Neuronal stem cell (in vitro differentiated cells): ENCODE data around the gene HOOK1.

Experiments used
- DNase-seq: peaks from one replicate; pipeline ENCODE4 v3.0.0-alpha.2; 2013; ENCODE audit warnings: low spot score
- H2AFZ ChIP-seq: one replicate; pipeline ENCODE4 v1.6.1; 2013; ENCODE audit warnings: mild to moderate bottlenecking, low read length, inconsistent platforms
- H2AK5ac ChIP-seq: 2 replicates; pipeline ENCODE4 v1.6.1; 2013; ENCODE audit warnings: low read depth, mild to moderate bottlenecking, inconsistent platforms, low read length, moderate library complexity, mixed read lengths
- H2BK120ac ChIP-seq: 2 replicates; pipeline ENCODE4 v1.6.1; 2013; ENCODE audit warnings: low read depth, mild to moderate bottlenecking, inconsistent platforms, low read length, moderate library complexity, mixed read lengths
- H2BK12ac ChIP-seq: one replicate; pipeline ENCODE4 v1.6.1; 2013; ENCODE audit warnings: low read length, inconsistent platforms
- H2BK15ac ChIP-seq: 2 replicates; pipeline ENCODE4 v1.6.1; 2013; ENCODE audit warnings: mild to moderate bottlenecking, low read length, inconsistent platforms, mixed read lengths
- H2BK5ac ChIP-seq: one replicate; pipeline ENCODE4 v1.6.1; 2013; ENCODE audit warnings: inconsistent platforms, mild to moderate bottlenecking, low read length, moderate library complexity
- H3K14ac ChIP-seq: one replicate; pipeline ENCODE4 v1.6.1; 2013; ENCODE audit warnings: low read length, inconsistent platforms
- H3K18ac ChIP-seq: 2 replicates; pipeline ENCODE4 v1.6.1; 2013; ENCODE audit warnings: low read length, inconsistent platforms
- H3K23ac ChIP-seq: 2 replicates; pipeline ENCODE4 v1.6.1; 2013; ENCODE audit warnings: low read depth, mild to moderate bottlenecking, mixed read lengths, low read length, inconsistent platforms; ENCODE audit not compliant: poor library complexity
- H3K27ac ChIP-seq: replicated peaks from 3 replicates; pipeline ENCODE4 v1.5.1; 2013; ENCODE audit warnings: low read length, inconsistent platforms
- H3K27me3 ChIP-seq, 3 experiments: 2 replicates each; pipeline ENCODE4 v1.6.1; 2013; ENCODE audit warnings: low read length in 3 of 3, mild to moderate bottlenecking in 2 of 3, inconsistent platforms in 1 of 3, low read depth in 1 of 3, mixed read lengths in 1 of 3, moderate library complexity in 1 of 3; ENCODE audit not compliant: control insufficient read depth in 3 of 3, insufficient read depth in 3 of 3
- H3K36me3 ChIP-seq, 2 donors: replicated peaks in 1 of 2; 2 replicates each; pipeline ENCODE4 v1.6.1; 2013; ENCODE audit warnings: low read length in 2 of 2; ENCODE audit not compliant: control insufficient read depth in 2 of 2, insufficient read depth in 2 of 2
- H3K4ac ChIP-seq: 2 replicates; pipeline ENCODE4 v1.6.1; 2013; ENCODE audit warnings: inconsistent platforms, mild to moderate bottlenecking, low read length, moderate library complexity
- H3K4me1 ChIP-seq, 2 donors: 1 replicate in 1 of 2; 2 replicates in 1 of 2; pipeline ENCODE4 v1.6.1; 2013; ENCODE audit warnings: low read length in 2 of 2, low read depth in 1 of 2; ENCODE audit not compliant: control insufficient read depth in 2 of 2, insufficient read depth in 1 of 2
- H3K4me2 ChIP-seq: one replicate; pipeline ENCODE4 v1.6.1; 2013; ENCODE audit warnings: mild to moderate bottlenecking, low read length, inconsistent platforms; ENCODE audit not compliant: insufficient read depth, poor library complexity, severe bottlenecking
- H3K4me3 ChIP-seq, 2 donors: 2 replicates each; pipeline ENCODE4 v1.5.1; 2013; ENCODE audit warnings: low read length in 2 of 2, mild to moderate bottlenecking in 2 of 2, inconsistent platforms in 1 of 2, moderate library complexity in 1 of 2
- H3K79me1 ChIP-seq: one replicate; pipeline ENCODE4 v1.6.1; 2013; ENCODE audit warnings: low read depth, mild to moderate bottlenecking, inconsistent platforms, low read length, moderate library complexity
- H3K9ac ChIP-seq: one replicate; pipeline ENCODE4 v1.6.1; 2013; ENCODE audit warnings: mild to moderate bottlenecking, low read depth, low read length, inconsistent platforms; ENCODE audit not compliant: poor library complexity
- H3K9me3 ChIP-seq, 2 donors: replicated peaks in 1 of 2; 2 replicates each; pipeline versions ENCODE3 to v1.6.1; 2013; ENCODE audit warnings: low read length in 2 of 2, mild to moderate bottlenecking in 2 of 2, inconsistent platforms in 1 of 2, low read depth in 1 of 2, mixed read lengths in 1 of 2, moderate library complexity in 1 of 2; ENCODE audit not compliant: control insufficient read depth in 2 of 2, insufficient read depth in 1 of 2
- H4K8ac ChIP-seq: one replicate; pipeline ENCODE4 v1.6.1; 2013; ENCODE audit warnings: low read depth, mild to moderate bottlenecking, inconsistent platforms, low read length, moderate library complexity
- H4K91ac ChIP-seq: one replicate; pipeline ENCODE4 v1.6.1; 2013; ENCODE audit warnings: low read length, low read depth, mild to moderate bottlenecking, inconsistent platforms; ENCODE audit not compliant: poor library complexity
- WGBS, 2 donors: extraction: QIAGEN DNeasy Blood & Tissue Kit; methylation state at CpG; one replicate each; pipeline ENCODE4 v1.1.7; 2013; ENCODE audit warnings: missing lambda C conversion rate in 2 of 2, mixed read lengths in 1 of 2; ENCODE audit not compliant: insufficient read length in 2 of 2, insufficient replicate concordance in 1 of 2; ENCODE audit errors: extremely low coverage in 2 of 2; 5-methylcytosine and 5-hydroxymethylcytosine counted together

HOOK1 gene

DNA sequence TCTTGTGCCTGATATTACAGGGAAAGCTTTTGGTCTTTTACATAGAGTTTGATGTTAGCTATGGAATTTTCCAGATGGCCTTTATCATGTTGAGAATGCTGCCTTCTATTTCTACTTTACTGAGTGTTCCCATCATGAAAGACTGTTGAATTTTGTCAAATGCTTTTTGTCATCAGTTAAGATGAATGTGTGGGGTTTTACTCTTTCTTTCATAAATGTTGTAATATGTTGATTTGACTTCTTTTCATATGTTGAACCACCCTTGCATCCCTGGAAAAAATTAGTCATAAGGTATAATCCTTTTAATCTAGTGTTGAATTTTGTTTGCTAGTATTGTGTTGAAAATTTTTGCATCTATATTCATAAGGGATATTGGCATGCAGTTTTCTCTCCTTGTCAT is 16.1 kb upstream of the HOOK1 start:
- no peak overlapping the region for H3K4me2 ChIP-seq
- H2AK5ac ChIP-seq, result no peak overlapping the region
- H3K18ac ChIP-seq, result no peak overlapping the region
- DNase-seq, result no peak
- H2AFZ ChIP-seq, result no peak overlapping the region
- H3K79me1 ChIP-seq, result no peaks in the 10 kb centered on the region
- no peak overlapping the region for H2BK15ac ChIP-seq
- no peak overlapping the region for H2BK120ac ChIP-seq
- H3K4me3 ChIP-seq, result no peak overlapping the region
- no peak overlapping the region for H3K9ac ChIP-seq
- no peak overlapping the region for H2BK12ac ChIP-seq
- no peak overlapping the region for H2BK5ac ChIP-seq
- H3K27me3 ChIP-seq, result peaks cover 0 to 3% (median 0%) of the 10 kb centered on the region in 3 experiments
- no peaks in the 10 kb centered on the region for H3K4me1 ChIP-seq
- no peak overlapping the region for H4K91ac ChIP-seq
- H4K8ac ChIP-seq, result no peak overlapping the region
- no peaks in the 10 kb centered on the region for H3K36me3 ChIP-seq
- no peak overlapping the region for H3K27ac ChIP-seq
- no peak overlapping the region for H3K23ac ChIP-seq
- no peak overlapping the region for H3K4ac ChIP-seq
- H3K14ac ChIP-seq, result no peak overlapping the region
- H3K9me3 ChIP-seq, result peaks cover 0 to 2% of the 10 kb centered on the region in 2 donors

DNA sequence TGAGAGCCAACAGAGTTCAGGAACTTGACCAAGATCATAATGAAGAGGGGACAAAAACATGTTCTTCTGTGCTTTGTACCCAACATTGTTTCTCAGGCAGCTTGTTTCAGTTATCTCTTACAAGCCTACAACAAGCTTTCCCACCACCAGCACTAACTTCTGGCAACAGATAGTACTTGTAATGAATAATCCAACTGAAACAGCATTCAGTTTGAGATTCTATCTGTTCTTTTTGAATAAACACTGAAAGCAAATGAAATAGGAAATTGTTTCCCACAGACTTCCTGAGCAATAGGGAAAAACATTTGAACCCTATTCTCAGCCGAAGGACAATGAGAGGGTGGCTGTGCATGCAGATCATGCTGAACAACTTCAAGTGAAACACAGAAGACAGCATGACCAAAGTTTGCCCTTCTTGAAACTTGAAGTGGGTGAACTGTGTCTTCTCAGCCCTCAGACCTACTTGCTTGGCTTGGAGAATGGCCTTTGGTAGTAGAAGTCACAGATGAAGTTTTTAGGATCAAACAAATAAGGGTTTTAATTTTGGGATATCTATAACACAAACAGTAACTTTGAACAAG is 11.2 kb upstream of the HOOK1 start:
- WGBS, 2 donors, result no CpG with 5 or more reads among the region's 1 CpG
- Histone ChIP-seq H3K4me3 (no peak overlapping the region), H2BK15ac (no peak overlapping the region), H3K9ac (no peak overlapping the region), H3K4ac (no peak overlapping the region), H2AFZ (no peak overlapping the region), H3K4me2 (no peak overlapping the region), H3K36me3 (no peaks in the 10 kb centered on the region), H3K4me1 (no peaks in the 10 kb centered on the region), H2BK120ac (no peak overlapping the region), H4K8ac (no peak overlapping the region), H2BK12ac (no peak overlapping the region), H3K14ac (no peak overlapping the region), H3K27ac (no peak overlapping the region), H3K9me3 (no peaks in the 10 kb centered on the region), H3K27me3 (peaks cover 0 to 2% (median 0%) of the 10 kb centered on the region in 3 experiments), H2BK5ac (no peak overlapping the region), H3K79me1 (no peaks in the 10 kb centered on the region), H4K91ac (no peak overlapping the region), H2AK5ac (no peak overlapping the region), H3K18ac (no peak overlapping the region), H3K23ac (no peak overlapping the region)
- DNase-seq, result no peak

- H2BK120ac ChIP-seq, result no peak overlapping the region
- H3K36me3 ChIP-seq, result no peaks in the 10 kb centered on the region
- no peaks in the 10 kb centered on the region for H3K9me3 ChIP-seq
- H3K18ac ChIP-seq, result no peak overlapping the region
- no peaks in the 10 kb centered on the region for H3K79me1 ChIP-seq
- no peak overlapping the region for H2BK5ac ChIP-seq
- H3K27me3 ChIP-seq, result peaks cover 0 to 10% (median 0%) of the 10 kb centered on the region in 3 experiments
- no peak overlapping the region for H2BK12ac ChIP-seq
- no peak overlapping the region for H3K23ac ChIP-seq
- H3K4me1 ChIP-seq, result no peaks in the 10 kb centered on the region
- H2AK5ac ChIP-seq, result no peak overlapping the region
- no peak overlapping the region for H3K14ac ChIP-seq
- no peak overlapping the region for H2BK15ac ChIP-seq
- H3K9ac ChIP-seq, result no peak overlapping the region
- H3K27ac ChIP-seq, result no peak overlapping the region
- no peak overlapping the region for H4K91ac ChIP-seq
- no peak overlapping the region for H3K4me3 ChIP-seq
- H3K4me2 ChIP-seq, result no peak overlapping the region
- no peak for DNase-seq
- no peak overlapping the region for H4K8ac ChIP-seq
- H2AFZ ChIP-seq, result no peak overlapping the region
- no peak overlapping the region for H3K4ac ChIP-seq
Observed at GRCh38 chr1:59804301-59804700, 10.4 kb upstream of the HOOK1 start.

GRCh38 chr1:59805554-59805953 is 9.2 kb upstream of the HOOK1 start:
- Histone ChIP-seq H3K36me3 (no peaks in the 10 kb centered on the region), H3K23ac (no peak overlapping the region), H4K8ac (no peak overlapping the region), H3K4me2 (no peak overlapping the region), H3K79me1 (no peaks in the 10 kb centered on the region), H3K9me3 (no peaks in the 10 kb centered on the region), H3K18ac (no peak overlapping the region), H3K27me3 (peaks cover 0 to 21% (median 0%) of the 10 kb centered on the region in 3 experiments), H2AK5ac (no peak overlapping the region), H2BK12ac (no peak overlapping the region), H3K27ac (no peak overlapping the region), H3K14ac (no peak overlapping the region), H2BK120ac (no peak overlapping the region), H2AFZ (no peak overlapping the region), H3K9ac (no peak overlapping the region), H3K4me1 (no peaks in the 10 kb centered on the region), H3K4me3 (no peak overlapping the region), H2BK5ac (no peak overlapping the region), H3K4ac (no peak overlapping the region), H4K91ac (no peak overlapping the region), H2BK15ac (no peak overlapping the region)
- no peak for DNase-seq
